Natural killer cell (primary cell): ENCODE results near the gene TEAD1. TPM values are rescaled to one million over a fixed set of nuclear protein-coding genes. Genes with fewer than 3 reads are reported as not detected.

Experiments used
- ATAC-seq, 3 donors: fragments of 150-1000 bp in 2 of 3; fragments of 200-7000 bp in 1 of 3; cut with Tn5 transposase; 1 replicate in 1 of 3; 2 replicates in 2 of 3; pipeline ENCODE4 v1.10.0; 2021; ENCODE audit warnings: mild to moderate bottlenecking in 2 of 3, moderate library complexity in 2 of 3
- DNase-seq, 2 donors: peaks; one replicate each; pipeline versions ENCODE4 v3.0.0 to v3.0.0-alpha.2; 2013 to 2021; ENCODE audit warnings: mixed read lengths in 1 of 2
- H3K27ac ChIP-seq: one replicate; pipeline ENCODE4 v1.5.1; 2013; ENCODE audit warnings: mild to moderate bottlenecking, low read length
- H3K27me3 ChIP-seq: one replicate; pipeline ENCODE4 v1.6.1; 2013; ENCODE audit warnings: low read length; ENCODE audit not compliant: control insufficient read depth, insufficient read depth
- H3K36me3 ChIP-seq: one replicate; pipeline ENCODE4 v1.6.1; 2013; ENCODE audit warnings: low read length; ENCODE audit not compliant: control insufficient read depth, insufficient read depth
- H3K4me1 ChIP-seq: one replicate; pipeline ENCODE4 v1.6.1; 2013; ENCODE audit warnings: low read length; ENCODE audit not compliant: control insufficient read depth, insufficient read depth
- H3K4me3 ChIP-seq: one replicate; pipeline ENCODE4 v1.5.1; 2013; ENCODE audit warnings: low read length
- H3K9me3 ChIP-seq: one replicate; pipeline ENCODE4 v1.6.1; 2013; ENCODE audit warnings: low read length; ENCODE audit not compliant: control insufficient read depth, insufficient read depth
- H3K27ac Mint-ChIP-seq, 2 donors: one replicate each; pipeline ENCODE4 v1.8.0; 2022; ENCODE audit warnings: mild to moderate bottlenecking in 2 of 2, mixed read lengths in 2 of 2, moderate library complexity in 1 of 2
- H3K27me3 Mint-ChIP-seq, 2 donors: one replicate each; pipeline ENCODE4 v1.8.0; 2022; ENCODE audit warnings: low read depth in 2 of 2, mixed read lengths in 2 of 2
- H3K36me3 Mint-ChIP-seq: one replicate; pipeline ENCODE4 v1.8.0; 2022; ENCODE audit warnings: mixed read lengths
- H3K4me1 Mint-ChIP-seq, 2 donors: one replicate each; pipeline ENCODE4 v1.8.0; 2022; ENCODE audit warnings: mixed read lengths in 2 of 2
- H3K4me3 Mint-ChIP-seq: one replicate; pipeline ENCODE4 v1.8.0; 2022; ENCODE audit warnings: mild to moderate bottlenecking, moderate library complexity, mixed read lengths
- H3K9me3 Mint-ChIP-seq, 2 donors: one replicate each; pipeline ENCODE4 v1.8.0; 2022; ENCODE audit warnings: mixed read lengths in 2 of 2
- WGBS: methylation state at CpG from one replicate; pipeline ENCODE4 v1.1.7; 2013; ENCODE audit warnings: missing lambda C conversion rate; ENCODE audit not compliant: insufficient coverage; 5-methylcytosine and 5-hydroxymethylcytosine counted together
- intact Hi-C: fragments of 100-400 bp; cut with micrococcal nuclease; formaldehyde crosslinking; loops from one replicate; pipeline ENCODE4 v1.14.2; 2022
- total RNA-seq, 4 donors: library from RNA; stranded (reverse); fragments of 120-200 nt in 1 of 4; gene quantifications; one replicate each; pipeline versions ENCODE4 v1.2.3 to v1.2.4, GENCODE V29; 2013 to 2022
- TF ChIP-seq, protein P1 (sequence below): fragments of 200-600 bp; IDR thresholded peaks from one replicate; pipeline ENCODE4 v1.8.0; 2022; ENCODE audit warnings: antibody characterized with exemption

Gene TEAD1
- total RNA-seq, 3 donors from 2014 or later (not counting 1 experiment from before 2014, with no cell fraction given), result not detected

GRCh38 chr11:12990162-12990480 lies 315.9 kb downstream of the TEAD1 start:
- Histone ChIP-seq H3K9me3 (no peaks in the 10 kb centered on the region), H3K27me3 (no peaks in the 10 kb centered on the region), H3K4me1 (no peaks in the 10 kb centered on the region), H3K4me3 (no peak overlapping the region), H3K27ac (no peak overlapping the region), H3K36me3 (no peaks in the 10 kb centered on the region)
- Mint-ChIP-seq H3K27ac (no peak overlapping the region), H3K9me3 (no peaks in the 10 kb centered on the region), H3K36me3 (no peaks in the 10 kb centered on the region), H3K4me1 (no peaks in the 10 kb centered on the region), H3K27me3 (peaks cover 14 to 25% of the 10 kb centered on the region in 2 donors), H3K4me3 (no peak overlapping the region)
- intact Hi-C loops, result no loop called here
- no CpG with 5 or more reads among the region's 1 CpG for WGBS
- DNase-seq, result no peak
- ATAC-seq, result no peak
- TF ChIP-seq, protein P1, sequence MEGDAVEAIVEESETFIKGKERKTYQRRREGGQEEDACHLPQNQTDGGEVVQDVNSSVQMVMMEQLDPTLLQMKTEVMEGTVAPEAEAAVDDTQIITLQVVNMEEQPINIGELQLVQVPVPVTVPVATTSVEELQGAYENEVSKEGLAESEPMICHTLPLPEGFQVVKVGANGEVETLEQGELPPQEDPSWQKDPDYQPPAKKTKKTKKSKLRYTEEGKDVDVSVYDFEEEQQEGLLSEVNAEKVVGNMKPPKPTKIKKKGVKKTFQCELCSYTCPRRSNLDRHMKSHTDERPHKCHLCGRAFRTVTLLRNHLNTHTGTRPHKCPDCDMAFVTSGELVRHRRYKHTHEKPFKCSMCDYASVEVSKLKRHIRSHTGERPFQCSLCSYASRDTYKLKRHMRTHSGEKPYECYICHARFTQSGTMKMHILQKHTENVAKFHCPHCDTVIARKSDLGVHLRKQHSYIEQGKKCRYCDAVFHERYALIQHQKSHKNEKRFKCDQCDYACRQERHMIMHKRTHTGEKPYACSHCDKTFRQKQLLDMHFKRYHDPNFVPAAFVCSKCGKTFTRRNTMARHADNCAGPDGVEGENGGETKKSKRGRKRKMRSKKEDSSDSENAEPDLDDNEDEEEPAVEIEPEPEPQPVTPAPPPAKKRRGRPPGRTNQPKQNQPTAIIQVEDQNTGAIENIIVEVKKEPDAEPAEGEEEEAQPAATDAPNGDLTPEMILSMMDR, result no peak

DNA sequence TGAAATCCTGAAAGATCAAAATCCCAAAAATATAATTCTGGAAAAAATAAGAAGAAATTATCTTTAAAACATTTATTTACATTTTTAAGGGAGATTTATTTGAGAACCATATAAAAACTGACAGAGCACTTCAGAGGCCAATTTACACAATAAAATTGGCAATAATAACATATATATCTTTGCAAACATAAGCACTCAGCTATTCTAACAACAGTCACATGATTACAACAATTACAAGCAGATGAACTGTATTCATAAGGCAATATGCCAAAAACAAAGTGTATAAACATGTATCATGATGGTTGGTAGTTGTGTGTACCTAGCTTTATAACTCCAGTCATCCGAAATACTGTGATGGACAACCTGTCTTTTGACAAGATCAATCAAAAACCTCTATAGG lies 317.2 kb downstream of the TEAD1 start:
- no peak overlapping the region for H3K4me3 Mint-ChIP-seq
- 67% methylated on average over 1 of the region's 1 CpG for WGBS
- Histone ChIP-seq H3K9me3 (no peaks in the 10 kb centered on the region), H3K4me1 (no peaks in the 10 kb centered on the region), H3K27ac (no peak overlapping the region), H3K4me3 (no peak overlapping the region), H3K27me3 (no peaks in the 10 kb centered on the region), H3K36me3 (no peaks in the 10 kb centered on the region)
- H3K36me3 Mint-ChIP-seq, result no peaks in the 10 kb centered on the region
- no peaks in the 10 kb centered on the region for H3K4me1 Mint-ChIP-seq
- H3K27me3 Mint-ChIP-seq, result peaks cover 10 to 12% of the 10 kb centered on the region in 2 donors
- TF ChIP-seq, protein P1, result no peak
- H3K9me3 Mint-ChIP-seq, result peaks cover 0 to 4% of the 10 kb centered on the region in 2 donors
- DNase-seq (no peak), ATAC-seq (no peak)
- intact Hi-C loops, result no loop called here
- H3K27ac Mint-ChIP-seq, result no peak overlapping the region

- Histone ChIP-seq H3K27ac (no peak overlapping the region), H3K4me3 (no peak overlapping the region), H3K4me1 (no peaks in the 10 kb centered on the region), H3K27me3 (no peaks in the 10 kb centered on the region), H3K36me3 (no peaks in the 10 kb centered on the region), H3K9me3 (no peaks in the 10 kb centered on the region)
- H3K4me3 Mint-ChIP-seq, result no peak overlapping the region
- intact Hi-C loops, result no loop called here
- TF ChIP-seq, protein P1, result no peak
- no peak for DNase-seq
- H3K4me1 Mint-ChIP-seq, result no peaks in the 10 kb centered on the region
- WGBS, result 75% methylated on average over 1 of the region's 1 CpG
- peaks cover 0 to 4% of the 10 kb centered on the region in 2 donors for H3K9me3 Mint-ChIP-seq
- no peaks in the 10 kb centered on the region for H3K36me3 Mint-ChIP-seq
- H3K27me3 Mint-ChIP-seq, result peaks cover 5 to 10% of the 10 kb centered on the region in 2 donors
- ATAC-seq, result no peak
- no peak overlapping the region for H3K27ac Mint-ChIP-seq
These were observed 319.4 kb downstream of the TEAD1 start for GRCh38 chr11:12993626-12994025.
